Middle frontal gyrus (tissue), 1 donor: ENCODE data around the gene HADH.
"Not testable (repeated sequence)": the region's sequence is repeated elsewhere in the genome, so short reads cannot be mapped to it uniquely, and the experiment has no call there.

ENCODE experiments used
- DNase-seq: peaks from one replicate; pipeline ENCODE4 v3.0.0-alpha.2; 2015; ENCODE audit warnings: low spot score; ENCODE audit errors: extremely low spot score

The HADH gene

GRCh38 chr4:107994894-107995293 is 5.2 kb downstream of the HADH start:
- no peak for DNase-seq

GRCh38 chr4:107996949-107997788 is 7.5 kb downstream of the HADH start:
- DNase-seq = no peak

- DNase-seq = no peak
Measured at GRCh38 chr4:107997794-107998193, 8.1 kb downstream of the HADH start.

GRCh38 chr4:107999932-108000539 is 10.3 kb downstream of the HADH start:
- DNase-seq = no peak

GRCh38 chr4:108001540-108002135 is 11.9 kb downstream of the HADH start:
- DNase-seq = no peak

- DNase-seq = no peak
Measured at GRCh38 chr4:108003982-108004515, 14.4 kb downstream of the HADH start.

GRCh38 chr4:108004646-108005045 is 15.0 kb downstream of the HADH start:
- no peak for DNase-seq

- DNase-seq = no peak
Measured at GRCh38 chr4:108005807-108006206, 16.1 kb downstream of the HADH start.

- no peak for DNase-seq
Measured at GRCh38 chr4:108006361-108006760, 16.7 kb downstream of the HADH start.

- no peak for DNase-seq
Measured at GRCh38 chr4:108007984-108008383, 18.3 kb downstream of the HADH start.

- DNase-seq = no peak
Measured at GRCh38 chr4:108008721-108009120, 19.0 kb downstream of the HADH start.

- DNase-seq = peak; percentile 36
Measured at GRCh38 chr4:108010167-108010566, 20.5 kb downstream of the HADH start.

- DNase-seq = not testable (repeated sequence)
Measured at GRCh38 chr4:108012382-108012781, 22.7 kb downstream of the HADH start.

- DNase-seq = no peak
Measured at GRCh38 chr4:108013327-108013726, 23.6 kb downstream of the HADH start.

- no peak for DNase-seq
Measured at GRCh38 chr4:108013955-108014354, 24.3 kb downstream of the HADH start.

GRCh38 chr4:108018040-108018883 is 28.6 kb downstream of the HADH start:
- peak; percentile 27 for DNase-seq

- DNase-seq = no peak
Measured at GRCh38 chr4:108018884-108019187, 29.1 kb downstream of the HADH start.

- no peak for DNase-seq
Measured at GRCh38 chr4:108024085-108024877, 34.6 kb downstream of the HADH start.

- DNase-seq = no peak
Measured at GRCh38 chr4:108024878-108025165, 35.1 kb downstream of the HADH start.

GRCh38 chr4:108029016-108029720 is 39.5 kb downstream of the HADH start:
- DNase-seq = no peak
